K562 (cell line): ENCODE results near the gene HP. TPM values are rescaled to one million over a fixed set of nuclear protein-coding genes. Genes with fewer than 3 reads are reported as not detected.
A peak's percentile ranks its signal among the peaks of the same experiment; 100 is the strongest.

Experiments used
- ELF1 ChIP-seq: fragments of 200-800 bp; sonication (Bioruptor generic); IDR thresholded peaks from 2 replicates; pipeline ENCODE4 v1.6.1; 2016; ENCODE audit warnings: missing genetic modification characterization, missing compliant biosample characterization
- FOS ChIP-seq: IDR thresholded peaks from 3 replicates; pipeline ENCODE4 v1.6.1; 2011; ENCODE audit not compliant: insufficient read length; ENCODE audit errors: extremely low read depth
- FOSL1 ChIP-seq: fragments of 200-800 bp; sonication (Bioruptor generic); conservative IDR thresholded peaks from 2 replicates; pipeline ENCODE4 v1.6.1; 2016; ENCODE audit warnings: missing genetic modification characterization, missing compliant biosample characterization
- FOXA3 ChIP-seq, 2 experiments: fragments of 450-650 bp in 1 of 2; sonication (generic) in 1 of 2; formaldehyde crosslinking; IDR thresholded peaks in 1 of 2; conservative IDR thresholded peaks in 1 of 2; 2 replicates each; pipeline versions ENCODE4 v1.4.0 to v1.8.0; 2020 to 2022; ENCODE audit warnings: mild to moderate bottlenecking in 2 of 2, missing genetic modification reagents in 1 of 2
- FOXM1 ChIP-seq, 2 experiments: fragments of 450-650 bp in 1 of 2; sonication (generic) in 1 of 2; formaldehyde crosslinking in 1 of 2; IDR thresholded peaks; 2 replicates each; pipeline versions ENCODE4 v1.6.1 to v1.9.0; 2017 to 2022; ENCODE audit warnings: low read depth in 2 of 2, mild to moderate bottlenecking in 2 of 2, missing genetic modification reagents in 1 of 2, moderate library complexity in 1 of 2
- GATA2 ChIP-seq: sonication (generic); formaldehyde crosslinking; IDR thresholded peaks from 2 replicates; pipeline ENCODE4 v1.4.0; 2020; ENCODE audit warnings: mild to moderate bottlenecking, missing genetic modification reagents
- GATAD2A ChIP-seq: fragments of 450-650 bp; IDR thresholded peaks from 2 replicates; pipeline ENCODE4 v1.6.1; 2017
- KDM4B ChIP-seq, 2 experiments: fragments of 450-650 bp in 1 of 2; sonication (generic) in 1 of 2; IDR thresholded peaks; 2 replicates each; pipeline ENCODE4 v1.6.1; 2016 to 2017; ENCODE audit warnings: borderline replicate concordance in 2 of 2, antibody characterized with exemption in 1 of 2, low read depth in 1 of 2, mild to moderate bottlenecking in 1 of 2
- NRF1 ChIP-seq, 2 experiments: fragments of 450-650 bp; IDR thresholded peaks in 1 of 2; conservative IDR thresholded peaks in 1 of 2; 2 replicates each; pipeline ENCODE4 v1.6.1; 2014; ENCODE audit warnings: mild to moderate bottlenecking in 2 of 2
- OTX1 ChIP-seq: fragments of 450-650 bp; formaldehyde crosslinking; IDR thresholded peaks from 2 replicates; pipeline ENCODE4 v1.4.0; 2022; ENCODE audit warnings: mild to moderate bottlenecking
- SIN3A ChIP-seq, 2 experiments: fragments of 150-350 bp in 1 of 2; IDR thresholded peaks; 2 replicates each; pipeline ENCODE4 v1.6.1; 2011 to 2016; ENCODE audit warnings: borderline replicate concordance in 2 of 2, low read depth in 2 of 2, low read length in 2 of 2, mild to moderate bottlenecking in 2 of 2, moderate library complexity in 2 of 2; ENCODE audit not compliant: control insufficient read depth in 1 of 2
- TRIM28 ChIP-seq: fragments of 450-650 bp; IDR thresholded peaks from 2 replicates; pipeline ENCODE4 v1.6.1; 2017
- ZKSCAN1 ChIP-seq: fragments of 150-350 bp; IDR thresholded peaks from 2 replicates; pipeline ENCODE4 v1.6.1; 2016; ENCODE audit warnings: low read depth, low read length
- polyA plus RNA-seq, 8 experiments: library from polyadenylated mRNA; depleted of rRNA in 4 of 8; stranded (reverse) in 5 of 8; unstranded in 3 of 8; fragments of >200 nt; fragmentation: Nextera tagmentation in 2 of 8; fragmentation: Illumina TruSeq in 1 of 8; extraction: Ambion mirVana in 2 of 8; extraction: Trizol in 1 of 8; gene quantifications; 2 replicates each; pipeline versions ENCODE4 v1.2.1 to v1.2.3, GENCODE V29; 2011 to 2014; ENCODE audit warnings: inconsistent platforms in 1 of 8, missing spikeins in 1 of 8
- total RNA-seq, 7 experiments: library from RNA; depleted of rRNA in 6 of 7; stranded (reverse); fragments of >200 nt in 6 of 7; fragmentation: Illumina TruSeq in 2 of 7; extraction: Trizol in 2 of 7; gene quantifications; 2 replicates each; pipeline versions ENCODE4 v1.2.1 to v1.2.3, GENCODE V29; 2011 to 2021; ENCODE audit warnings: low replicate concordance in 1 of 7
- TF ChIP-seq, protein P1 (sequence below): fragments of 250-450 bp; sonication (Bioruptor Pico); IDR thresholded peaks from 2 replicates; pipeline ENCODE4 v1.4.0; 2020; ENCODE audit warnings: mild to moderate bottlenecking, moderate library complexity, borderline replicate concordance
- TF ChIP-seq, protein P2 (sequence below), 2 experiments: IDR thresholded peaks; 2 replicates each; pipeline ENCODE4 v1.6.1; 2011; ENCODE audit warnings: borderline replicate concordance in 1 of 2, control low read depth in 1 of 2, low read depth in 1 of 2, low read length in 1 of 2, mild to moderate bottlenecking in 1 of 2, mixed read lengths in 1 of 2, moderate library complexity in 1 of 2; ENCODE audit not compliant: insufficient read depth in 1 of 2, insufficient read length in 1 of 2, poor library complexity in 1 of 2, severe bottlenecking in 1 of 2; ENCODE audit errors: extremely low read depth in 1 of 2
- TF ChIP-seq, protein P3 (sequence below): sonication (generic); formaldehyde crosslinking; IDR thresholded peaks from 2 replicates; pipeline ENCODE4 v1.8.0; 2022; ENCODE audit warnings: missing genetic modification reagents, mild to moderate bottlenecking, borderline replicate concordance
- TF ChIP-seq, protein P4 (sequence below): sonication (generic); formaldehyde crosslinking; IDR thresholded peaks from 2 replicates; pipeline ENCODE4 v1.8.0; 2022; ENCODE audit warnings: mild to moderate bottlenecking, missing genetic modification reagents

HP gene
- total and polyA plus RNA-seq, 9 of the 15 experiments (the other 6 are each of a cell fraction or from before 2014, with no cell fraction given), result 0.04 to 8.7 TPM; not detected in 7

DNA sequence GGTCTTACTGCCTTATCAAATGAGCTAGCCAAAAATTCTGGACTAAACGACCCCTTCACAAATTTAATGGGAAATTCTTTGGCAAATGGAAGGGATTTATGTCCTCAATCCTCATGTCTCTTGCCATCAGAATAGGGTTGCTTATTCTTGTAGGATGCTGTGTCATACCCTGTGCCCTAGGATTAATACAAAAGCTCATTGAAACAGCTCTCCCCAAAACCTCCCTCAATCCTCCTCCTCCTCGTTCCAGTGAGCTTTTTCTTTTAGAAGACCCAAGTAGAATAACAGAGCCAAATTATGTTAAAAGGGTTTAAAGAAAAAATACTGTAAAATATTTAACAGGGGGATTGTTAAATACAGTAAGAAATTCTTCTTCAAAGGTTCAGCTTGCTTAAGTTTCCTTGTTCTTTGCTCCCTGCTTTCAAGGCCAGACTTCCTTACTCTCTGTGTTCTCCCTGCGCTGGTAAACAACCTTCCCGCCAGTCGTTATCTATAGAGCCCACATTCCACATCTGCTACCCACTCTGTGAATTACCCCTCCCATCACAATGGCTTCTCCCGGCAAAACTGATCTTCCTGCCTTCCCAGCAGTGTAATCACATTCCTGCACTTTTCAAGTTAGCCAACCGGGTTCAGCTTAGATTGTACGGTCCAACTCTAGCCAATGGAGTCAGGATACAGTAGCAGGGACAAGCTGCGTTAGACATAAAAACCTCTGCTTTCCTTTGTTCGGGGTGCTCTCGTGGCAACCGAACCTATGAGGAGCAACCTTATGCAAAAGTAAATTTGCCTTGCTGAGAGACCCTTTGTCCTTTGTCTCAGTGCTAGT, 18.4 kb downstream of the HP start (continued):
- TF ChIP-seq NRF1 (conservative IDR thresholded peaks at IDR 0.05 in 1 of 2, IDR thresholded peaks at IDR 0.05 in 1 of 2) (peak; percentile 38 to 59; a peak in 3 of 4 replicates), FOXM1 (IDR thresholded peaks at IDR 0.05; ENCODE audit: low read depth) (peak; percentile 88), FOXM1 (CRISPR knock-in tag; IDR thresholded peaks at IDR 0.05; ENCODE audit: low read depth) (no peak), SIN3A (IDR thresholded peaks at IDR 0.05; ENCODE audit: borderline replicate concordance in 2 of 2, control insufficient read depth in 1 of 2, low read depth in 2 of 2, low read length in 2 of 2) (no peak), FOXA3 (CRISPR knock-in tag; conservative IDR thresholded peaks at IDR 0.05 in 1 of 2, IDR thresholded peaks at IDR 0.05 in 1 of 2) (peak in 1 of 2 experiments; percentile 54; a peak in 1 of 4 replicates), GATA2 (CRISPR knock-in tag) (peak; percentile 50; the same call in 1 of the 2 replicates), KDM4B (IDR thresholded peaks at IDR 0.05; ENCODE audit: borderline replicate concordance in 2 of 2, low read depth in 1 of 2) (no peak), TRIM28 (peak; percentile 73), FOSL1 (tag) (0 out of 2 replicates have a peak, but pooled peaks have one; percentile 20), FOS (no peak), ZKSCAN1 (no peak), ELF1 (tag) (0 out of 2 replicates have a peak, but pooled peaks have one; percentile 14), GATAD2A (no peak), OTX1 (no peak)
- TF ChIP-seq, protein P1, sequence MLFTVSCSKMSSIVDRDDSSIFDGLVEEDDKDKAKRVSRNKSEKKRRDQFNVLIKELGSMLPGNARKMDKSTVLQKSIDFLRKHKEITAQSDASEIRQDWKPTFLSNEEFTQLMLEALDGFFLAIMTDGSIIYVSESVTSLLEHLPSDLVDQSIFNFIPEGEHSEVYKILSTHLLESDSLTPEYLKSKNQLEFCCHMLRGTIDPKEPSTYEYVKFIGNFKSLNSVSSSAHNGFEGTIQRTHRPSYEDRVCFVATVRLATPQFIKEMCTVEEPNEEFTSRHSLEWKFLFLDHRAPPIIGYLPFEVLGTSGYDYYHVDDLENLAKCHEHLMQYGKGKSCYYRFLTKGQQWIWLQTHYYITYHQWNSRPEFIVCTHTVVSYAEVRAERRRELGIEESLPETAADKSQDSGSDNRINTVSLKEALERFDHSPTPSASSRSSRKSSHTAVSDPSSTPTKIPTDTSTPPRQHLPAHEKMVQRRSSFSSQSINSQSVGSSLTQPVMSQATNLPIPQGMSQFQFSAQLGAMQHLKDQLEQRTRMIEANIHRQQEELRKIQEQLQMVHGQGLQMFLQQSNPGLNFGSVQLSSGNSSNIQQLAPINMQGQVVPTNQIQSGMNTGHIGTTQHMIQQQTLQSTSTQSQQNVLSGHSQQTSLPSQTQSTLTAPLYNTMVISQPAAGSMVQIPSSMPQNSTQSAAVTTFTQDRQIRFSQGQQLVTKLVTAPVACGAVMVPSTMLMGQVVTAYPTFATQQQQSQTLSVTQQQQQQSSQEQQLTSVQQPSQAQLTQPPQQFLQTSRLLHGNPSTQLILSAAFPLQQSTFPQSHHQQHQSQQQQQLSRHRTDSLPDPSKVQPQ, result no peak
- TF ChIP-seq, protein P2, sequence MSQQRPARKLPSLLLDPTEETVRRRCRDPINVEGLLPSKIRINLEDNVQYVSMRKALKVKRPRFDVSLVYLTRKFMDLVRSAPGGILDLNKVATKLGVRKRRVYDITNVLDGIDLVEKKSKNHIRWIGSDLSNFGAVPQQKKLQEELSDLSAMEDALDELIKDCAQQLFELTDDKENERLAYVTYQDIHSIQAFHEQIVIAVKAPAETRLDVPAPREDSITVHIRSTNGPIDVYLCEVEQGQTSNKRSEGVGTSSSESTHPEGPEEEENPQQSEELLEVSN (IDR thresholded peaks at IDR 0.05; ENCODE audit: borderline replicate concordance in 1 of 2, extremely low read depth in 1 of 2, insufficient read depth in 1 of 2, insufficient read length in 1 of 2, low read depth in 1 of 2, low read length in 1 of 2, poor library complexity in 1 of 2, severe bottlenecking in 1 of 2), result peak; percentile 15 to 28
- TF ChIP-seq, protein P3, sequence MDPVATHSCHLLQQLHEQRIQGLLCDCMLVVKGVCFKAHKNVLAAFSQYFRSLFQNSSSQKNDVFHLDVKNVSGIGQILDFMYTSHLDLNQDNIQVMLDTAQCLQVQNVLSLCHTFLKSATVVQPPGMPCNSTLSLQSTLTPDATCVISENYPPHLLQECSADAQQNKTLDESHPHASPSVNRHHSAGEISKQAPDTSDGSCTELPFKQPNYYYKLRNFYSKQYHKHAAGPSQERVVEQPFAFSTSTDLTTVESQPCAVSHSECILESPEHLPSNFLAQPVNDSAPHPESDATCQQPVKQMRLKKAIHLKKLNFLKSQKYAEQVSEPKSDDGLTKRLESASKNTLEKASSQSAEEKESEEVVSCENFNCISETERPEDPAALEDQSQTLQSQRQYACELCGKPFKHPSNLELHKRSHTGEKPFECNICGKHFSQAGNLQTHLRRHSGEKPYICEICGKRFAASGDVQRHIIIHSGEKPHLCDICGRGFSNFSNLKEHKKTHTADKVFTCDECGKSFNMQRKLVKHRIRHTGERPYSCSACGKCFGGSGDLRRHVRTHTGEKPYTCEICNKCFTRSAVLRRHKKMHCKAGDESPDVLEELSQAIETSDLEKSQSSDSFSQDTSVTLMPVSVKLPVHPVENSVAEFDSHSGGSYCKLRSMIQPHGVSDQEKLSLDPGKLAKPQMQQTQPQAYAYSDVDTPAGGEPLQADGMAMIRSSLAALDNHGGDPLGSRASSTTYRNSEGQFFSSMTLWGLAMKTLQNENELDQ, result no peak
- TF ChIP-seq, protein P4, sequence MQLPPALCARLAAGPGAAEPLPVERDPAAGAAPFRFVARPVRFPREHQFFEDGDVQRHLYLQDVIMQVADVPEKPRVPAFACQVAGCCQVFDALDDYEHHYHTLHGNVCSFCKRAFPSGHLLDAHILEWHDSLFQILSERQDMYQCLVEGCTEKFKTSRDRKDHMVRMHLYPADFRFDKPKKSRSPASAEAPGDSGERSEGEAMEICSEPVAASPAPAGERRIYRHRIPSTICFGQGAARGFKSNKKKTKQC (CRISPR knock-in tag), result no peak
